ENCODE measurements around the gene DPF3. TPM values are rescaled to one million over a fixed set of nuclear protein-coding genes. Genes with fewer than 3 reads are reported as not detected.
A peak's percentile ranks its signal among the peaks of the same experiment; 100 is the strongest.

The DPF3 gene
- total and polyA plus RNA-seq, 9 of the 15 experiments (the other 6 are each of a cell fraction or from before 2014, with no cell fraction given) = 0.21 to 4.9 (median 1.2) TPM

DNA sequence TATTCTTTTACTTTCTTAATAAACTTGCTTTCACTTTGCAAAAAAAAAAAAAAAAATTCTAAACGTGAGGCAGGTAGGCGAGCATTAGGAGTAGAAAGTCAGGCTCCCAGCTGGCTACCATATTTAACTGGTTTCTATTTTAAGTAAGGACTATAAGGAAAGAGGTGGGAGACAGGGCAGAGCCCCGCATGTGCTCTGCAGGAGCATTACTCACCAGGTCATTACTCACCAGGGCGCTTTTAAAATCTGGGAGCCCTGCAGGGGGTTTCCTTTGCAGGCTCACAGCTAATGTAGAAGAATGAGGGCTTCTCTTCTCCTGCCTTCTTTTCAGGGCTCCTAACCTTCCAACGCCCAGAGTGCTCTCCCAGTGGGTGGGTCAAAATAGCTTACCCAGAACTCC is 14.0 kb upstream of the DPF3 start (continued):
- TF ChIP-seq ZNF609 (CRISPR knock-in tag; IDR thresholded peaks at IDR 0.05; ENCODE audit: borderline replicate concordance) (no peak), GABPA (tag; conservative IDR thresholded peaks at IDR 0.05; ENCODE audit: low read depth) (no peak), SMAD2 (IDR thresholded peaks at IDR 0.05; ENCODE audit: low read depth, low read length) (no peak), SMARCE1 (IDR thresholded peaks at IDR 0.05) (no peak), FOXP1 (CRISPR knock-in tag; IDR thresholded peaks at IDR 0.05) (no peak), FIP1L1 (IDR thresholded peaks at IDR 0.05; ENCODE audit: low read depth, low read length, poor library complexity, severe bottlenecking) (no peak), ZNF655 (CRISPR knock-in tag; IDR thresholded peaks at IDR 0.05) (no peak), POLR2A (conservative IDR thresholded peaks at IDR 0.05) (peak; percentile 65), ZNF561 (CRISPR knock-in tag; conservative IDR thresholded peaks at IDR 0.05) (no peak), CBX5 (IDR thresholded peaks at IDR 0.05; ENCODE audit: borderline replicate concordance, low read depth) (no peak), CREM (IDR thresholded peaks at IDR 0.05; ENCODE audit: low read depth) (0 out of 2 replicates have a peak, but pooled peaks have one; percentile 4), MCM5 (IDR thresholded peaks at IDR 0.05; ENCODE audit: low read depth) (no peak), CREBBP (IDR thresholded peaks at IDR 0.05; ENCODE audit: low read depth, low read length) (no peak), CHD2 (IDR thresholded peaks at IDR 0.05; ENCODE audit: low read depth, low read length) (no peak)
- TF ChIP-seq, protein P1, sequence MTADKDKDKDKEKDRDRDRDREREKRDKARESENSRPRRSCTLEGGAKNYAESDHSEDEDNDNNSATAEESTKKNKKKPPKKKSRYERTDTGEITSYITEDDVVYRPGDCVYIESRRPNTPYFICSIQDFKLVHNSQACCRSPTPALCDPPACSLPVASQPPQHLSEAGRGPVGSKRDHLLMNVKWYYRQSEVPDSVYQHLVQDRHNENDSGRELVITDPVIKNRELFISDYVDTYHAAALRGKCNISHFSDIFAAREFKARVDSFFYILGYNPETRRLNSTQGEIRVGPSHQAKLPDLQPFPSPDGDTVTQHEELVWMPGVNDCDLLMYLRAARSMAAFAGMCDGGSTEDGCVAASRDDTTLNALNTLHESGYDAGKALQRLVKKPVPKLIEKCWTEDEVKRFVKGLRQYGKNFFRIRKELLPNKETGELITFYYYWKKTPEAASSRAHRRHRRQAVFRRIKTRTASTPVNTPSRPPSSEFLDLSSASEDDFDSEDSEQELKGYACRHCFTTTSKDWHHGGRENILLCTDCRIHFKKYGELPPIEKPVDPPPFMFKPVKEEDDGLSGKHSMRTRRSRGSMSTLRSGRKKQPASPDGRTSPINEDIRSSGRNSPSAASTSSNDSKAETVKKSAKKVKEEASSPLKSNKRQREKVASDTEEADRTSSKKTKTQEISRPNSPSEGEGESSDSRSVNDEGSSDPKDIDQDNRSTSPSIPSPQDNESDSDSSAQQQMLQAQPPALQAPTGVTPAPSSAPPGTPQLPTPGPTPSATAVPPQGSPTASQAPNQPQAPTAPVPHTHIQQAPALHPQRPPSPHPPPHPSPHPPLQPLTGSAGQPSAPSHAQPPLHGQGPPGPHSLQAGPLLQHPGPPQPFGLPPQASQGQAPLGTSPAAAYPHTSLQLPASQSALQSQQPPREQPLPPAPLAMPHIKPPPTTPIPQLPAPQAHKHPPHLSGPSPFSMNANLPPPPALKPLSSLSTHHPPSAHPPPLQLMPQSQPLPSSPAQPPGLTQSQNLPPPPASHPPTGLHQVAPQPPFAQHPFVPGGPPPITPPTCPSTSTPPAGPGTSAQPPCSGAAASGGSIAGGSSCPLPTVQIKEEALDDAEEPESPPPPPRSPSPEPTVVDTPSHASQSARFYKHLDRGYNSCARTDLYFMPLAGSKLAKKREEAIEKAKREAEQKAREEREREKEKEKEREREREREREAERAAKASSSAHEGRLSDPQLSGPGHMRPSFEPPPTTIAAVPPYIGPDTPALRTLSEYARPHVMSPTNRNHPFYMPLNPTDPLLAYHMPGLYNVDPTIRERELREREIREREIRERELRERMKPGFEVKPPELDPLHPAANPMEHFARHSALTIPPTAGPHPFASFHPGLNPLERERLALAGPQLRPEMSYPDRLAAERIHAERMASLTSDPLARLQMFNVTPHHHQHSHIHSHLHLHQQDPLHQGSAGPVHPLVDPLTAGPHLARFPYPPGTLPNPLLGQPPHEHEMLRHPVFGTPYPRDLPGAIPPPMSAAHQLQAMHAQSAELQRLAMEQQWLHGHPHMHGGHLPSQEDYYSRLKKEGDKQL (CRISPR knock-in tag; IDR thresholded peaks at IDR 0.05; ENCODE audit: borderline replicate concordance) = no peak

All from K562 (cell line).